Dermis blood vessel endothelial cell (primary cell): ENCODE results near the gene BTBD9. TPM values are rescaled to one million over a fixed set of nuclear protein-coding genes. Genes with fewer than 3 reads are reported as not detected.

ENCODE experiments used
- DNase-seq: peaks from one replicate; pipeline ENCODE4 v3.0.0; 2010
- total RNA-seq: library from RNA; depleted of rRNA; stranded (reverse); fragments of >200 nt; gene quantifications from 2 replicates; pipeline ENCODE4 v1.2.3, GENCODE V29; 2014

Gene BTBD9
- total RNA-seq, 1 donor from 2014 or later, result 12.1 TPM

DNA sequence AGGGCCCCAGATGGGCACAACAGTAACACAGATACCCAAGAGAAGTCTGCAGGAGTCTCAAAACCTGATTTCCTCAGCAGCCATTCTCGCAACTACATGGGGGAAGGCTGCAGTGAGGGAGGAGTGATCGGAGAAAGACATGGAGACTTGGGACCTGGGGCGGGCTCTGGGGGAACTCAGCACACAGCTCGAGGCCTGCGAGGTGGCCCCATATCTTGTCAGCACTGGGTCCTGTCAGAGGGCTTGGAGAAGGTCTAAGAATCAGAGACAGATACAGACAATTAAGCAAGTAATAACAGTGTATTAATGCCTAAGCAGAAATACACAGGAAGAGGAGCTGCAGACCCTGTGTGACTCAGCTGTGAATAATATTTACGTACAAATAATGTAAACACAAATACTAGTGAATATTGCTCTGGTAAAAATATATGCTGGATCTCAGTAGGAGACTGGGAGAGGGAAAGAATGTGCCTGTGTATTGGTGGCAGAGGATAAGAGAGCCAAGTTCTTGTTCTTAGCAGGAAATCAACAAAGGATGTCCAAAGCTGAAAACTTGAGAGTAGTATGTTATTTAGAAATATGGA is 484.0 kb downstream of the BTBD9 start:
- peak; percentile 47 for DNase-seq

DNA sequence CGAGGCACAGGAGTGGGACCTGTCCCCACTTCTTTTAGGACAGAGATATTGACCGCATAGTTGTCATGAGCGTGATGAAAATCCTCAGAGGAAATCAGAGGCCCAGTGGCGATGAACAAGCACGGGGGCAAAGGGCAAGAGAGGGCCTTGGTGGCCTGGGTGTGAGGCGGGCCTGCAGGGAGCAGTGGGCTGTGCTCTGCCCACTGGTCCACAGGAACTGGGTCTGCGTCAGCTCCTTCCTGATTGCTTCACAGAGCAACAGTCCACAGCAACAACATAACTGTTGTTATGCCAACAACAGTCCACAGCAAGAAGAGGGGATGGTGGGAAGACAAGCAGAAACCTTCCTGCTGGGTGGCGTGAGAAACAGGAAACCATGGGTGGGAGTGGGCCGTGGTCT is 484.6 kb downstream of the BTBD9 start:
- peak; percentile 96 for DNase-seq

DNA sequence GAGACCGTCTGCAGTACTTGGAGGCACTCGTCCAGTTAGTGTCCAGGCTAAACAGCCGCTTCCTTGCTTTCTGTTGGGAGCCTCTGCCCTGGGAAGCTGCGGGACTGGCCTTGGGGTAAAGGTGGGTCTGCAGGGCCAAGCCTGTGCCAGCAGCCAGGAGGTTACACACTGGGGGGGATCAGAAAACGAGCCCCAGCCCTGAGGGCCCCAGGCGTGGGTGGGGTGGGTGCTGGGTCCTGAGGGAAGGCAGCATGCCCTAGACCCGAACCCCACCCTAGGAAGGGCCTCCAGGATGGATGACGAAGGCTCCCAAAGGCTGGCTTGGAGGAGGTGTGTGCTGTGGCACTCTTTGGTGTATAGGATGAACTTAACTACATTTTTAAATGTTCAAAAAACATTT is 485.0 kb downstream of the BTBD9 start:
- DNase-seq, result peak; percentile 32

DNA sequence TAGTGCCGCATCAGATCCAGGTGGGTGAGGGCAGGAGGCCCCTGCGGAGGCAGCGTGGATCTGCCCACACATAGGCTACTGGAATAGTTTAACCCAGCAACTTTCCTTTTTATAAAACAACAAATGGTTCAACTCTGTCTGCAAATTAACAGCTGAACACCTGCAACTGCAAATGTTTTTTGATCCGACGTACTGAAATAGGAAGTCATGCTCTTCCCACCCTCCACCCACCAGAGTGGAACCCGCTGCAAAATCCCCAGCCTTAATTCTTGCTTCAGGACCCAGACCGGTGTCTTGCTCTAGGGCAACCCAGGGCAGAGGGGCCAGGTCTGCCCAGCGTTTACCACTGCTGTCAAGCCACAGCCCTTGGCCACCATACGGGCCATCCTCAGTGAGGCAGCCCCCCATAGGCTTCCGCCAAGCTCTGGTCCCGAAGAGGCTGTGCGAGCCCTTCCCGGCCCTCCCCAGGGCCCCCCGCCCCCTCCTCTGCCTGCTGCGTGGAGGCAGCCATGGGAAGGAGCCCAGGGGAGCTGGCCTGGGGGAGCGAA is 485.9 kb downstream of the BTBD9 start:
- no peak for DNase-seq

DNA sequence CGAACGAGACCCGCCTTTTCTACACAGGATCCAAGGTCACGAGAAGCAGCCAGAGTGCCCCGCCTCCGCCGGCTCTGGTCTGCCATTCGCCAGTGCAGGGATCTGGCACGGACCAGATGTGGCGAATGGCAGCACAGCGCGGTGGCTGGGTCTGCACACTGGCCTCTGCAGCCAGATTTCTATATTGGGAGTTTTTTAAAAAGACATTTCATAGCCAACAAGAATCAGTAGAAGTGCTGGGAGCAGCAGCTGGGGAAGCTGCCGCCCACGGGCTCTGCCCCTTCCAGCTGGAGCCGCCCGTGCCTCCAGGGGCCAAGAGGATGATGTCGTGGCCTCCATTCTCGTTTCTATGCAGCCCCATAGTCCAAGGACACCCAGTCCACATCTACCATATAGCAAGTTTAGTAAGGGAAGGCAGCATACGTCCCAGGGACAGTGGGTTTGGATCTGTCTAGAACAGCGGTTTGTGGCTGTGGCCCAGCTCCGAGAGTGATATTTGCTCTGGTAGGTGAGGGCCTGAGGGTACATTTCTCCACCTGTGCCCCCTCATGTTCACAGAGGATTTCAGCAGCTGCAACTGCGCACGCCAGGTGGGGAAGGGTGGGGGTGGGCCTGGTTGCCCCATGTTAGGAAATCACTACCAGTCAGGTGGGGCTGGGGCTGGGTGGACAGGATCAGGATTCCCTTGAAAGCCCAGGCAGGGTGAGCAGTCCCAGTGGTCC is 486.5 kb downstream of the BTBD9 start:
- peak; percentile 22 for DNase-seq

DNA sequence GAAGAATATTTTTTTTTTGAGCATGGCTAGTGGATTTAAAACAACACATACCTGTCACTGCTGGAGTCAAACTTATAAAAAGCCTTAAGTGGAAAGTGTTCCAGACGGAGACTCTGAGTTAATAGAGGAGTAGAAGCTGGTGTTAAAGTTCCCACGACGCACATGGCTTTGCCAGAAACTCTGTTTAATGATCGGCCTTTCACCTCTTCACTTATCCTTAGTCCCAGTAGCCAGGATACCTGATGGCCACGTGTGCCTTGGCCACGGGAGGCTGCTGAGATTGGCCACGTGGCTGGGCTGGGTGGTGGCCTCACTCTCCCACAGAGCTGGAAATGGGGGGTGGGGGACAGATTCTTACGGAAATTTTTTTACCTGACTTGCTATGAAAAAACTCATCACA is 487.1 kb downstream of the BTBD9 start:
- no peak for DNase-seq

DNA sequence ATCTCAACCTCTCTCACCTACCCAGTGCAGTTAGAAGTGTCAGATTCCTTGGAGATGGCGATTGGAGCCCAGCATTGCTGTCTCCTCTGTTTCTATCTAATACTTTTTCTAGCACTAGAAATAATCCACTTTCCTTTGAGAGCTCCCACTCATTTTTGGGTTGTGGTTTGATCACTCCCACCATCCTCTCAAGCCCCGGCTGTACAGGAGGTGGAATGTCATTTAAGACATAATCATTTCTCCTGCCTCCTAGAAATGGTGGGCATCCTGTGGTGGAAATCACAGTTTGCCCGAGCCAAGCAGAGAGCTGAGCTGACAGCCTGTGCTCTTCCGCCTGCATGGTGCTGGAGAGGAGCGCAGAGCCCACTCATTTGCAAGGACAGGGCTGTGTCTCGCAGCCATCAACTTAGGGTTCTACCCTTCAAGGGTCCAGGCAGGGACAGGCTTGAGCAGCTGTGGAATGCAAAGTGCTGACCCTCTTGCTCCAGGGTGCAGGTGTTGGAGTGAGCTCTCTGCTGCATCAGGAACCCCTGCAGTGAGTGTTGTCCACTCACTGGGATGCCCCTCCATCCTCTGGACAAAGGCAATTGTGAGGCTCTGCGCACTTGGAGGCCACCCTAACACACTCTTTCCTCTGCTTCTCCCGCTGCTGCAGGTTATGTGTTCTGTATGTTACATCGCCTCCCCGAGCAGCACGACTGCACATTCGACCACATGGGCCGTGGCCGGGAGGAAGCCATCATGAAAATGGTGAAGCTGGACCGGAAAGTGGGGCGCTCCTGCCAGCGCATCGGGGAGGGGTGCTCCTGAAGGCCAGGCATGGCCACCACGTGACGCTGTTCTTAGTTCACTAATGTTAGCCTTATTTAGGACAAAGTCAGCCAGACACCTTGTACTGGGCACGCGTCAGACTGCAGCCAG is 487.9 kb downstream of the BTBD9 start:
- DNase-seq, result no peak

DNA sequence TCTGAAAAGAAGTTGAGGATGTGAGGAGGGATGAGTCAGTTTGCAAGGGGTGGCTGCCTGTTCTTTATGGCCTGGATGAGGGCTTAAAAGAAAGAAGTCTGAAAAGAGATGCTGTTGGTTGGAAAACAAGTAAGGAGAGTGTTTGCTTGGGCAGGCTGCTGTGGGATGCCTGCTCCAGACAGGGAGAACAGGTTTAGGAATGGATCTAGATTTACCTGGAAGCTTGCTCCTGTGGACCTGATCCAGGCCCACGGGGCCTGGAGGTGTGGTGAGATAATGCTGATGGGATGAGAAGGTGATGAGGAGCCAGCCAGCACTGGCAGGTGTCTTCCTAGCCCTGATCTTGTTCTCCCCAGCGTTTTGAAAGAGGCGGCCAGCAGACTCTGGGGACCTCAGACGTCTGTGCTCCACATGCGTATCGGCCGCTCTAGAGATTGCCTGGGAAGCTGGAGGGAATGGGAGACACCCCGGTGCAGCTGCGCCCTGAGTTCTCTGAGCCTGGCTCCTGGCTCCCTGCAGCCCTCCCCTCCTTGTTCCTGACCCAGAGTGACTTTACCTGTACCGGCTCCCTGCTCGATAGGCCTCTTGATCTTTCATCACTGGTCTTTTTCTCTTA is 488.9 kb downstream of the BTBD9 start:
- no peak for DNase-seq

DNA sequence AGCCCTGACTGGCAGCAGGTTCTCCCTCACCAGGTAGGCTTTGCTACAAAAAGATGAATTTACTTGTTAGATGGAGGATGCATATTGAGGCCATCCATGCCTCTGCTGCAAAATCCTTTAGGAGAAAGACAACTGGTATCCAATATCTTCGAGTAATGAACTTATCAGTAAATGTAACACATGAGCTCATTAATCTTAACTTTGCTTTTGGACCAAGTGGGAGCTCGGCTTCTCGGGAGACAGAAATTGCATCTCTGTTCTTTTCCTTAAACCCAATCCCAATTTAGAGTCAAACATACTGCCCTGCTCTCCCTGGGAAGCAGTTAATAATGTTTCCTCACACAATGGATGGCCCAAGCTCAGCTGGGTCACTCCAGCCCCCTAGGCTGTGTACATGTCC is 489.7 kb downstream of the BTBD9 start:
- no peak for DNase-seq

DNA sequence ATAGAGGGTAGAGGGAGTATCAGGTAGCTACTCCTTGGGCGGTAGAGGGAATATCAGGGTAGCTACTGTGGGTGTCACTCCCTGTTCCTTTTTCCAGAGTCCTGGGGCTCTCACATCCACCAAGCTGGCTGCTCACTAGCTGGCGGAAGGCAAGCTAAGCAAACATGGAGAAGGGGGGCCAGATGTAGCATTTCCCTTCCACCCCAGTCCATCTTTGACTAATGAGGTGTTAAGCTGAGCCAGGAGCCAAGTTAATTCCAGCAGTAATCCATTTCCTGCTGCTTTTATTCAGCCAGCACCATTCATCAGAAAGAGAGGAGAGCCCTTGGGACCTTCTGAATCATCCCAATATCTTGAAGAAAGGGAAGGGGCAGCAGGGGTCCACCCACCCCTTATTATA is 490.2 kb downstream of the BTBD9 start:
- DNase-seq, result peak; percentile 43

DNA sequence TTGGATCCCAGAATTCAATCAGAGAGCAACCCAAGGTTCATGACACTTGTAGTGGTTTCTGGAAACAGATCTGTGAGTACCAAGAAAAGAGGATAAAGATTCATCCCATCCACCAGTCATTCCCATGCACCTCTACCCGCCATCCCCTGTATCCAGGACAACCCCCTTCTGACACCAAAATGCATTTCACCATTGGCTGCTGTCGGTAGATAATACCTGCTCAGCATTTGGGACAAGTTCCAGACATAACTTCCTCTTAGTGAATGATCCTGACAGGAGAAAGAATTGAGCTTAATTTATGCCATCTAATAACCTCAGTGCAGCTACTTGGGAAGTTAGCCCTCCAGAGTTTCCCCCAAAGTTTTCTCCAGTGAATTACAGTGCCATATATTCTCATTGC is 491.1 kb downstream of the BTBD9 start:
- DNase-seq, result no peak

DNA sequence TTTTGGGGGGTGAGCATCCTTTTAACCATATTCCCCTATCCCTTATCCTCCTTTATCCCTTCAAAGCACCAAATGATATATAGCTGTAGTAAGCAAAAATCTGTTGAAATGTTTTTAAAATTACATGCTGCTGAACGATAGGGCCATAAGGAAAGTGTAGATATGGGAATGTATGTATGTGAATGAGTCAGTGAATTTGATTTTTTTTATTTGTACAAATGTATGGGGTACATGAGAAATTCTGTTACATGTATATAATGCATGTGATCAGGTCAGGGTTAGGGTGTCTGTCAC is 493.0 kb downstream of the BTBD9 start:
- no peak for DNase-seq

DNA sequence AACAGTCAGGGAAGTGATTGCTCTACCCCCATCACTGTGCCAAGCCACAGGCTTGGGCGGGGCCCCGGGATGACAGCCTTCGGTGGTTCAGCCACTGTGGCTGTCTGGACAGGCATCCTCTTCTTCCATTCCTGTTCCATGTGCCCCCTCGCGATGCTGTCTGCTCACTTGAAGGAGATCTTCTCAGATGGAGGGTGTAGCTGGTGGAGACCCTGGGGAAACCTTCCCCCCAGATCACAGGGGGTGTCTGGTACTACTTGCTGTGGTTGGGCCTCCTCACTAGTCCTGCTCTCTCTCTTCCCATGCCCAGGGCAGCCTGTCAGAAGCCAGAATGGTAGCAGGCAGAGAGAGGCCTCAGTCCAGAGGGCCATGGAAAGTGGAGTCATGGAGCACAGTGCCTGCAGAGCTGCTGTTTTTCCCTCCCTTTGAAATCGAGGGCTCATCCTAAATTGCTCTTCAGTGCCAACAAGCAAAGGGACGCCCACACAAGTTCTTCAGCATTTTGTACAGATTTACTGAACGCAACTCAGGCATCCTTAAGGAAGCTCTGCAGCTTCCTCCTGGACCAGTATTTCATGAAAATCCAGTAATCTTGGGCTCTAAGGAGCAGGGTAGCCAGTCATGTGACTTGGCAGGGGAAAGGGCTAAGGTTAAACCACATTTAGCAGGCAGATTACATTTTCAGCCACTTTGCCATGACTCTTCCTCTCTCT is 493.6 kb downstream of the BTBD9 start:
- no peak for DNase-seq

DNA sequence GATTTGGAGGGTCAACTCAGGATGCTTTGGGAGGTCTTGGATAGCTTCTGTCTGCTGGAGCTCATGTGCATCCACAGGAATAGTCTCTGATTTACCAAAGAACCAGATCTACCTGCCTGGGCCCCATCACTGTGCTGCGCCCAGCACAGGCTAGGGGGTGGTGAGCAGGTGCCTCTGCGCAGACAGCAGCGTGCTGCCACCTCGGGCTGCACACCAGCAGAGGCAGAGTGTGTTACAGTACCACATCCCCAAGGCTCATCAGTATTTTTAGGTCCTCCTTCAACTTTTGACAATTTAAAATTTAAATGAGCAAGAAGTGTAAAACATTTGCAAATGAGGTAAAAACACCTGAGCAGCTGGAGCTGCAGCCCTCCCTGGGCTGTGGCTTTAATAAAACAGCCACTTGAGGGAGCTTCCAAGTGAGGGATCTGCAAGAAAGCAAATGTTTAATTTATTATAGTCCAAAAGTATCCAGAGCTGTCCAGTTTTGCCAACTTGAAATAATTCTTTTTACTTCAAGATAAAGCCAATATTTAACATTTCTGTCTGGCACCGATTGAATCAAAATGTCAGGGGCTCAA is 495.3 kb downstream of the BTBD9 start:
- DNase-seq, result no peak

DNA sequence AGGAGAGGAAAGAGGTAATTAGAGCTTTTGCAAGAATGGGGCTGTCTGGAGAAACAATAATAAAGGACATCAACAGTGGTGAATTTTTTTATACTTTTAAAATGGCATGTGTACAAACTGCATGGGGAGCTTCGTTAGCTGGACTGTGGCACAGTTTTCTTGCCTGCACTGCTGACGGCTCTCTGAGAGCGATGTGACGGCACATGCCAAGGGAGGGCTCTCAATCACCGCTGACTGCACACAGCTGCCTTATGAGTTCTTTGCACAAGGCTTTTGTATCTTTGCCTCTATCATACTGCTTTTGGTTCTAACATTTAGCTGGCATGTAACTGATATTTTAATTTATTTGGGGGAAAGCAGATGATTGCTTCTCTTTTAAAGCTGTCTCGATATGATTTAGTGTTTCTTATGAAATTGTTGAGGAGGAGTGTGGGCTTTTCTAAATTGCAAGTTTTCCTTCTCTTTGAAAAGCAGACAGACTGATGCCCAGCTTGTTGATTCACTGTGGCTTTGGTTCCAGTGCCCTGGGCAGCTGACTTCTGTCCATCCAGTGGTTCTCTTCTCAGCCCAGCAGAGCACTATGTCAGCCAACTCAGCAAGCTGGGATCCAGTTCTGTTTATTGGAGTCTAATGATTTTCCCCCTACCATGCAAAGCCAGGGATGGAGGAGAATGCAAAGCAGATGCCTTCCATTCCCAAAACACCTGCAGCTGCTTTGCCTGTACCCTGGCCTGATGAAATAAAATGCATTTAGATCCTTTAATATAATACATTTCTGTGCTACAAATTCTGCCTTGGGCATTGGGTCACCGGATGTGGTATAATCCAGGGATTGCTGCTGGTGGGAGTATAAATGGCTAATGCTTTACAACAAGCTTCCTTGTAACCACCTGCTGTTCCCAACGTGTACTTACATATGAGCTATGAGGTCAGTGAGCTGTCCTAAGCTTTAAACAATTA is 496.3 kb downstream of the BTBD9 start:
- DNase-seq, result no peak

DNA sequence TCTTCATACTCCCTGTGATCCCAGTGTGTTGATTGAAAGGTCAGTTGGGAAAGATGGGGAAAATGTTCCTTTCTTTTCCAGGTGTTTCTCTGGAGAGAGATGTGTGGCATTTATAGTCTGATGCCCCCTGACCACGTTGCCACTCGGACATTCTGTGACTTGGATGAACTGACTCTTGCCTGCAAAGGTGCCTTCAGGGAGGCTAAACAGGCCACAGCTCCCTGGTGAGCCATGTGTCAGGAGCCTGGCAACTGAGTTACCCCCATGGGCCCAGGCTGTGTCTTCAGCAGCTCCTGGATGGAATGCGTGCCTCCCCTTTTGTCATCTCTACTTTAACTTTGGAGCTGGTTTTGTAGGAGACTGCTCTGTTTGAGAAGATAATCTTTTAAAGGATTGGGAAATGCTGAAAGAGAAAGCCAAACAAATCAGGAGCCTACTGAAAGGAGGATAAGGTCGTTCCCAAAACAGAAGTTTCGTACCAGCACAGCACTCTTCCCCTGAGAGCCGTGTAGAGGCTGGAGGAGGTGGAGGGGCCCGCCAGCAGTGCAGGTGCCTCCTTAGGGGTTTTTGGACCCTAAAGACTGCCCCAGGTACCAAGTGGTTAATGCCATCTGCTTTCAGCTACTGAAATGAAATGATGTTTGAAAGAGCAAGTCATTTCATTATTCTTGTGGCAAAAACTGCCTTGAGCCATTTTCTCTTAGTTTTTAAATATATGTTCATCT is 497.4 kb downstream of the BTBD9 start:
- DNase-seq, result no peak

DNA sequence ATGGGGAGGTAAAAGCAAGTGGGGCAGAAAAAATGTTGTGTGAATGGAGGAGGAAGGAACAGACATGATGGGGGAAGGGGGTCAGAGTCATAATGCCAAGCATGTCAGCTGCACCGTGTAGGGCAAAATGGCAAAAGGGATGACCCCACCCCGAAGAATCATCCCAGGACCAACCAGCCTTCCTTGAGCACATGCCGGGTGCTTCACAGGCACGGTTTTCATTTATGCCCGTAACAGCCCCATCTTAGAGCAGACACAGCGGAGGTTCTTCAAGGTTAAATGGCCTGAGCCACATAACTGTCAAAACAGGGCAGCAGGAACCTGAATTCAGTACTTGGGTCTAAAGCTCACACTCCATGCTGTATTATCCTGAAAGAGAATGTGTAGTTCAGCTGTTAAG is 498.0 kb downstream of the BTBD9 start:
- no peak for DNase-seq

DNA sequence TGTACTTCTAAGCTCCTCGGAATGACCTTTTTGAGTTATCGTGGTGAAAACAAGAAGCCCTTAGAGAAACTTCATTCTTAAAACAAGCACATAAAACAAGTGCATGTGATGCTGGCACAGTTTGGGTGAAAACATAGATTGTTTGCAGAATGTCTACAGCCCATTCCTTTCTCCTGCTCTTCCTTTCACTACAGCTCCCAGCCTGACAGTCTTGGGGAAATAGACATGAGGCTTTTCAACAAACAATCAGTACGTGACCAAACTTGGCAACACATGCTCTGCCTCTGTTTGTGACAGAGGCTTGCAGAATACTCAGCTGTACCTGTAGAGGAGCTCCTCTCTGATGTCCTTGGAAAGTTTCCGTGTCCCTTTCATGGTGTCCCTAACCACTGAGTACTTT is 498.6 kb downstream of the BTBD9 start:
- no peak for DNase-seq

DNA sequence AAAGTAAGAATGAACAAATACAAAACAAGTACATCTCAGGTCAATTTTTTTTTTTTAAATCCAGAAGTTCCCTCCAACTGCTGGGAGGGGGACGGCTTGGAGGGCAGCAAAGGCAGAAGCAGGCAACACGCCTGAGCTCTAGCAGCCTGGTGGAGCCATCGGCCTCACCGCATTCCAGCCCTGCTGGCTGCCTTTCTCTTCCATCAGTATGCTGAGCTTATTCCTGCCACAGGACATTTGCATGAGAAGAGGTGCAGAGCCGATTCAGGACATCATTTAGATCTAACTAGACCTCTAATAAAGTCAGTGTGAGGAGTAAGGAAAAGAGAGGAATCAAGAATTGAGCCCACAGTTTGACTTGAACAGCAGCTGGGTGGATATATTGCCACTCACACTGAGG is 501.4 kb downstream of the BTBD9 start:
- no peak for DNase-seq

DNA sequence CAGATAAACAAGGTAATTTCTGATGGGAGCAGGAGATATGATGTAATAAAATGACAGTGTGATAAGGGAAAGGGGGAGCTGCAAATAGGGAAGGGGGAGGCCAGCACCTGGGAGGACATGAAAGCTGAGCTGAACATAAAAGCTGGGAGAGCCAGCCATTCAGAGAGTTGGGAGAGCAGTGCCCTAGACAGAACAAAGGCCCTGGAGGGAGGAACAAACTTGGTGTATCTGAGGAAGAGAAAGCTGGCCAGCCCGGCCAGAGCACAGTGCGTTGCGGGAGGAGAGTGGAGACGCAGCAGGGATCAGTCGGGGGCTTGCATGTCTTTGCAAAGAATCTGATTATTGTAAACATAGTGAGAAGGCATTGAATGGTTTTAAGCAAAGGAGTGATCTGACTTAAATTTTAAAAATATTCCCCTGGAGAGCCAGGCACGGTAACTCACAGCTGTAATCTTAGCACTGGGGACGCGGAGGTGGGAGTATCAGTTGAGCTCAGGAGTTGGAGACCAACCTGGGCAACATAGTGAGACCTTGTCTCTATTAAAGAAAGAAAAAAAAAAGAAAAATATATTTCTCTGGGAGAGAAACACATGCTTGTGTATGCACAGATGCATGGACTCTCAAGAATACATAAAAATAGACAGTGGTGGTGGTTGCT is 502.0 kb downstream of the BTBD9 start:
- no peak for DNase-seq
